ENCODE results near the gene KIAA1614.
"Not testable (repeated sequence)": the region's sequence is repeated elsewhere in the genome, so short reads cannot be mapped to it uniquely, and the experiment has no call there.

Gene KIAA1614

GRCh38 chr1:180956028-180956640 is 43.4 kb downstream of the KIAA1614 start:
- no peak for DNase-seq (ENCODE audit: low read depth in 2 of 3, low spot score in 1 of 3)

DNA sequence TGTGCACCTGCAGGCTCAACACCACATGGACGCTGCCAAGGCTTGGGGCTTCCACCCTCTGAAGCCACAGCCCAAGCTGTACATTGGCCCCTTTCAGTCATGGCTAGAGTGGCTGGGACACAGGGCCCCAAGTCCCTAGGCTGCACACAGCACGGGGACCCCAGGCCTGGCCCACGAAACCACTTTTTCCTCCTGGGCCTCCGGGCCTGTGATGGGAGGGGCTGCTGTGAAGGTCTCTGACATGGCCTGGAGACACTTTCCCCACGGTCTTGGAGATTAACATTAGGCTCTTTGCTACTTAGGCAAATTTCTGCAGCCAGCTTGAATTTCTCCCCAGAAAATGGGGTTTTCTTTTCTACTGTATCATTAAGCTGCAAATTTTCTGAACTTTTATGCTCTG is 46.9 kb downstream of the KIAA1614 start:
- DNase-seq (ENCODE audit: low read depth in 2 of 3, low spot score in 1 of 3): not testable (repeated sequence)

- no peak for DNase-seq (ENCODE audit: low read depth in 2 of 3, low spot score in 1 of 3)
Observed at GRCh38 chr1:180961622-180962021, 48.9 kb downstream of the KIAA1614 start.

GRCh38 chr1:180962178-180962577 is 49.5 kb downstream of the KIAA1614 start:
- DNase-seq (ENCODE audit: low read depth in 2 of 3, low spot score in 1 of 3): no peak

GRCh38 chr1:180964056-180964455 is 51.4 kb downstream of the KIAA1614 start:
- no peak for DNase-seq (ENCODE audit: low read depth in 2 of 3, low spot score in 1 of 3)

- DNase-seq (ENCODE audit: low read depth in 2 of 3, low spot score in 1 of 3): no peak
Observed at GRCh38 chr1:180964595-180964994, 51.9 kb downstream of the KIAA1614 start.

DNA sequence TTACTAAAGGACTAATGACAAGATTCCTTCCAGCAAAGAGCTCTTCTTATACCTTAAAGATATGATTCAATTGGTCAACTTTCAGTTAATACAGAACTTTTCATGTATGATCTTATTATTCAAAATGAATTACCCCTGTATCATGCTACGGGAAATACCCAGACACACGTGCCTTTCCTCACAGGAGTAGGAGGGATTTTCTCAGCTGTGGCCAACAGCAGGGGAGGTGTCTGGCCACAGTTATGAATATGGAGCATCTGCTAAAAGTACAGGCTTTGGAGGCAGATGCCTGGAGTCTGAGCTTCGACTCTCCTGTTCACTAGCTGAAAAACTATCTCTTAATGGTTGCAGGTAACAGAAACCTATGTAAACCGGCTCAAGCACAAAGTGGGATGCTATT is 53.6 kb downstream of the KIAA1614 start:
- DNase-seq (ENCODE audit: low read depth in 2 of 3, low spot score in 1 of 3): no peak

- DNase-seq (ENCODE audit: low read depth in 2 of 3, low spot score in 1 of 3): no peak
Observed at GRCh38 chr1:180966744-180967536, 54.2 kb downstream of the KIAA1614 start.

DNA sequence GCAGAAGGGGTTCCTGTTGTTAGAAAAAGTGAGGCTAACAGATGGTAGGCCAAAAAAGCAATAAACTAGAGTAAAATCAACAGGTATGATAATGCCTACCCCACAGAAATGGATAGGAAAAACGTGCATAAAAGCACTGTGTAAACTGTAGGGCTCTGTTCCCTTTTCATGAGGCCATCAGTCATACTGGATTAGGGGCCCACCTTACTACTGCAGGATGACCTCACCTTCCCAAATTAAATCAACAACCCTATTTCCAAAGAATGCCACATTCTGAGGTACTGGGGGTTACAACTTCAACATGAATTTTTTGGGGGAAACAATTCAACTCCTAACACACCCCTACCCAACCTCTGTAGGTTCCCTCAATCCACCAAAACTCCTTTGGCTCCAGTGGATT is 54.9 kb downstream of the KIAA1614 start:
- DNase-seq (ENCODE audit: low read depth in 2 of 3, low spot score in 1 of 3): no peak

GRCh38 chr1:180968834-180969233 is 56.1 kb downstream of the KIAA1614 start:
- DNase-seq (ENCODE audit: low read depth in 2 of 3, low spot score in 1 of 3): not testable (repeated sequence)

DNA sequence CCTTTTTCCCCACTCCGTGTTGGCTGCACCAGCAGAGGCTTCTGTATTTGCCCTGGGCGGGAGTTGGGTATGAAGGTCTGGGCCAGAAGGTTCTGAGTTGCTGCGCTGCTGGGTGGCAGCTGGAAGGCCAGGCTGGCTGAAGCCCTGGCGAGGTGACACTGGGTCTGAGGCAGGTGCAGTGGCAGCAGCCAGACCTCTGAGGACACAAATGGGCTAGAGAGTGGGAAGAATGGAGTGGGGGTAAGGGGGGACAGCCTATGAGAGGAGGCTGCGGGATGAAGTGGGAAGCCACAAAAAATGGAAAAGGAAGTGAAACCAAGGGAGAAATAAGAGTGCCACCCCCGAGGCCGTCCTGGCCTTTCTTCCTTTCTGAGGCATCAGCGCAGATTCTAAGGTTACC is 56.7 kb downstream of the KIAA1614 start:
- DNase-seq (ENCODE audit: low read depth in 2 of 3, low spot score in 1 of 3): no peak

DNA sequence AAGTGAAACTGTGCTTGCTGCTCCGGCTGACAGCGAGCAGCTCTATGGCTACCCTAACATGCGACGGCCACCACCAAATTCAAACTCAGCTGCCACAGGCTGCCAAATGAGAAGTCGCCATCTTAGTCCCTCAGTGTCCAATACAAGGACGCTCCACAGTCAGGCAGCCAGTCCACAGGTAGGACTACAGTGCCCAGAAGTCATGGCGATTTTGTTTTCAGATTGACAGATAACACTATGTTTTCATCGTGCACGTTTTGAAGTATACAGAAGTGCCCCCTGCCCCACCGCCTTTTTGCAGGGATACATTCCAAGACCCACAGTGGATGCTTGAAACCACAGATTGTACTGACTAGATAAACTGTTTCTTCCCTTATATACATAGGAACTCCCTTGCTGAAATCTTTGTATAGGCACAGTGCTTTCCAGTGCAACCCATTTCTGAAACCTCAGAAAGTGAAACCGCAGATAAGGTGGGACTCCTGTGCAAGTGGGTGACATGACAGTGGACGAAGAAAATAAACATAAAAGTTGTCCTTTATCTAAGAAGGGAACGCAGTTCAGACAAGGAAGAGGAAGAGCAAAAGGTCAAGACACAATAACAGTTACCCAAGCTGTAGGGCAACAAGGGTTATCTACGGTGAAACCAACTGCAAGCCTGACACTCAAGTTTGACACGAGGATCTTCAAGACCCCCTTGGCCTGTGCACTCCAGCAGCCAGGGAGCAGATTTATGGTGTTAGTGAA is 57.8 kb downstream of the KIAA1614 start:
- no peak for DNase-seq (ENCODE audit: low read depth in 2 of 3, low spot score in 1 of 3)

DNA sequence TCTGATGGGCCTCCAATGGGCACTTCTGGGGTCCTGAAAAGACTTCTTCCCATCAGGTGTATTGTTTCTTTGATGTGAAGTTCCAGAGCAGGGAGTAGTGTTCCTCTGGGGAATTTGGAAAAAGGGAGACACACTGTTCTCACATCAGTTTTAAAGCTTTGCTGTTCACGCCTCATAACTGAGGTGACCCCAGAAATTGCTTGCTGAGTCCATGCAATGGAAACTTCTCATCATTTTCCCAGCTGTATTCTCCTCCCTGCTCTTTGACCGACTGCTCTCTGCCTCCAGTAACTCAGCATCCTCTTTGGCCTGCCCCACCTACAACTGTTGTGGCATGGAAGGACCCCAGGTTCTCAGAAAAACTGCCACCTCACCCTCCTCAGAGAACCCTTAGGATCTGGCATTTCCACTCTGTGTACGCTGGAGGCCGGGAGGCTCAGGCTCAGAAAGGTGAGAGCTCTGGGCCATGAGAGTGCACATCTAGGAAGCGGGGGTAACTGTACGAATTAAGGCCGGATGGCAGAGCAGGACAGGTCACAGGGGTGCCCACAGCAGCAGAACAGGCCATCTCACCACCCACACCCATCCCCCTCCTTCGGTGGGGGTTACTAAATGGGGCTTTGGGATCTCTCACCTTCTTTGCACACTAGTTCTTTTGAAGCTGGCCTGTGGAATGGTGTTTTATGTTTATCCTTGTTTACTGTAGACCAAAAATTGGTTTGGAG is 58.7 kb downstream of the KIAA1614 start:
- DNase-seq (ENCODE audit: low read depth in 2 of 3, low spot score in 1 of 3): no peak

DNA sequence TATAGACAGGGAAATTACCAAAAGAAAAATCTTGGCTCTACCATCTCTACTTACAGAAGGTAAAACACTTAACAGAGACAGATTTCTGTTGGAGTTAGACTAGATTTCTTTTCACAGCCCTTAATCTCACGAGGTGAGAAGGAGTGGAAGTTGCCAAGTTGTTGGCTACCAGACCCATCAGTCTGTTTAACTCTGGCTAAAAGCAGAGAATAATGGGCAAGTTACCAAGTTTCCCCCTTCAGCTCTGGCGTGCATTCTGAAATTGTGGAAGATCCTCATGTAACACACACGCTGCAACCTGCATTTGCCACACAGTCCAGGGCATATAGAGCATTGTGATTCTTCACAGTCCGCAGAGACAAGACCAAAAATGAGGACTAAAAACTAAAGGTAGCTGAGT is 60.7 kb downstream of the KIAA1614 start:
- no peak for DNase-seq (ENCODE audit: low read depth in 2 of 3, low spot score in 1 of 3)

DNA sequence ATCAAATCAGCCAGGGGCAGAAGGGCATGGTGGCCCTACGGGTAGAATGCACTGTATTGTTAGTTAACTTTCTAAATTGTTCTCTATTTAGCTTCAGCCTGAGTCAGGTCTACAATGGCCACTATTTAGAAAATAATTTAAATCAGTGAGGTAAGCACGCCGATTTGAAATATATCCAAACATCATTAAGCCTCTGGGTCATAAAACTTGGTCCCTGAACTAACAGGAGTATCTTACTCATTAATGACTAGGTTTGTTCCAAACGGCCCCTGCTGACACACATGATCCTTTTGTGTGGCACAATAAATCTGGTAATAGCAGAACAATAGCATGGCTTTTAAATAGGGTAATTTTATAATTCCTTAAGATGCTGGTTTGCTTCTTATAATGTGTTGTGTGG is 61.5 kb downstream of the KIAA1614 start:
- no peak for DNase-seq (ENCODE audit: low read depth in 2 of 3, low spot score in 1 of 3)

- DNase-seq (ENCODE audit: low read depth in 2 of 3, low spot score in 1 of 3): no peak
Observed at GRCh38 chr1:180975551-180975950, 62.9 kb downstream of the KIAA1614 start.

DNA sequence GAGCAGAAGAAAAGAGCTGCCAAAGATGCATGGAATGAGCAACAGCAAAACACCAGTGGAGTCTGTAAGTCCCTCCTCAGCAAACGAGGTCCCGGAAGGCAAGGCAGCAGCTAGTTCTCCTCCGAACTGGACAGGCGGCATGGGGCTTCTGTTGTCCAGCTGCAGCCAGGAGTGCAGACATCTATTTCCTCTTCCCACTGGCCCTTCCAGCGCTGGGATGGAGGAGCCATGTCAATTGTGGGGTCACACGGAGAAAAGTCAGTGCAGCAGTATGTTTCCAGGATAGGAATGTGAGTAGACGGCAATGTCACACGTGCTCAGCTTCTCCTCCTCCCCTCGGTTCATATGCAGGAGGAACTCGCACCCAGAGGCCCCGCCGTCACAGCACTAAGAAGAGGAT is 63.5 kb downstream of the KIAA1614 start:
- DNase-seq (ENCODE audit: low read depth in 2 of 3, low spot score in 1 of 3): no peak

GRCh38 chr1:180976732-180977357 is 64.1 kb downstream of the KIAA1614 start:
- DNase-seq (ENCODE audit: low read depth in 2 of 3, low spot score in 1 of 3): no peak

GRCh38 chr1:180981596-180982387 is 69.1 kb downstream of the KIAA1614 start:
- DNase-seq (ENCODE audit: low read depth in 2 of 3, low spot score in 1 of 3): peak; percentile 13 to 38 (median 22)

DNA sequence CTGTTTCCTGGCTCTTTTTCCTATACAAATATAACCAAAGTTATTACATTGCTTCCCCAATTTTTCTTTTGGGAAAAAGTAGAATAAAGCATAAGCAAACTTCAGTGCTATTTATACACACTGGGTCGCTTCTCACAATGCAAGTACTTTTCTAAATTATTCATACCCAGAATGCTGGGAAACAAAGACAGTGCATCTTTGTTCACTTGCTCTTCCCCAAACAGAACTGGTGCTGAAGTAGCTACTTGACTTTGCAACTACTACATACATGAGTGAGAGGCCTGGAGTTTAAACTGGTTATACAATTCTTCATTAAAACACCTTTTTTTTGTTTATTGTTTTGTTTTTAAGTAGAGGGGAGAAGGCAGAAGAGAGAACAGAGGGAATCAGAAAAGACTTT is 69.7 kb downstream of the KIAA1614 start:
- DNase-seq (ENCODE audit: low read depth in 2 of 3, low spot score in 1 of 3): no peak

All from stimulated activated CD4-positive, alpha-beta T cell treated with anti-CD3 and anti-CD28 coated beads, Interleukin-12 subunit alpha, Interleukin-12 subunit beta, amount 100 ng/mL, for 48 hours (primary cell).